MCF 10A (cell line): Measurements from ENCODE around the gene TMEM74B. TPM values are rescaled to one million over a fixed set of nuclear protein-coding genes. Genes with fewer than 3 reads are reported as not detected.
A peak's percentile ranks its signal among the peaks of the same experiment; 100 is the strongest.

Source experiments
- Bru-seq: library from RNA; stranded (reverse); fragments of 400-500 nt; gene quantifications from one replicate; lab custom pipeline; 2021; lab: Mats Ljungman, UMichigan
- BruChase-seq, 2 experiments: library from RNA; stranded (reverse); fragments of 400-500 nt; gene quantifications; one replicate each; lab custom pipeline; 2021; lab: Mats Ljungman, UMichigan
- BruUV-seq: library from RNA; stranded (reverse); fragments of 400-500 nt; replicated peaks from 2 replicates; lab custom pipeline; 2021; lab: Mats Ljungman, UMichigan
- CTCF ChIA-PET: fragments of 300-600 bp; sonication (Branson Sonifier 250); formaldehyde crosslinking; extraction: SDS; loops from one replicate; lab custom pipeline; 2021; ENCODE audit warnings: antibody characterized with exemption, inconsistent platforms; lab: Yijun Ruan, JAX
- POLR2A ChIA-PET: fragments of 300-600, 350-650 bp; sonication (Branson Sonifier 250); formaldehyde crosslinking; extraction: SDS; loops from one replicate; lab custom pipeline; 2020; ENCODE audit warnings: antibody characterized with exemption, inconsistent platforms; lab: Yijun Ruan, JAX
- DNase-seq: peaks from one replicate; pipeline ENCODE4 v3.0.0-alpha.2; 2018; ENCODE audit not compliant: unreplicated experiment
- H3K27ac Mint-ChIP-seq: one replicate; pipeline ENCODE4 v1.8.0; 2022; ENCODE audit warnings: mild to moderate bottlenecking, low read depth, mixed read lengths; ENCODE audit not compliant: unreplicated experiment
- H3K27me3 Mint-ChIP-seq: one replicate; pipeline ENCODE4 v1.8.0; 2022; ENCODE audit warnings: mixed read lengths; ENCODE audit not compliant: insufficient read depth, unreplicated experiment
- H3K36me3 Mint-ChIP-seq: one replicate; pipeline ENCODE4 v1.8.0; 2022; ENCODE audit warnings: mild to moderate bottlenecking, moderate library complexity, mixed read lengths; ENCODE audit not compliant: insufficient read depth, unreplicated experiment
- H3K4me1 Mint-ChIP-seq: one replicate; pipeline ENCODE4 v1.8.0; 2022; ENCODE audit warnings: mixed read lengths; ENCODE audit not compliant: insufficient read depth, unreplicated experiment
- H3K4me3 Mint-ChIP-seq: one replicate; pipeline ENCODE4 v1.8.0; 2022; ENCODE audit warnings: mild to moderate bottlenecking, moderate library complexity, mixed read lengths; ENCODE audit not compliant: unreplicated experiment
- H3K9me3 Mint-ChIP-seq: one replicate; pipeline ENCODE4 v1.8.0; 2022; ENCODE audit warnings: mixed read lengths; ENCODE audit not compliant: unreplicated experiment
- intact Hi-C: fragments of 100-400 bp; cut with micrococcal nuclease; formaldehyde crosslinking; loops from 2 replicates; pipeline ENCODE4 v1.14.1; 2022
- long read RNA-seq: library from polyadenylated mRNA; stranded (forward); transcript quantifications from one replicate; pipeline ENCODE4 v2.0.0, GENCODE V29; 2022
- total RNA-seq: library from RNA; stranded (reverse); gene quantifications from 2 replicates; pipeline ENCODE4 v1.2.3, GENCODE V29; 2022
- TF ChIP-seq, protein P1 (sequence below): fragments of 200-600 bp; IDR thresholded peaks from one replicate; pipeline ENCODE4 v1.8.0; 2022; ENCODE audit warnings: antibody characterized with exemption, mild to moderate bottlenecking; ENCODE audit not compliant: unreplicated experiment

Gene TMEM74B
- not detected in 2 replicates for total RNA-seq
- not detected for Bru-seq, nascent RNA
- BruChase-seq, experiment 1, labeled RNA remaining after a 6-hour chase, result percentile 26 among the genes with signal in this experiment
- BruChase-seq, experiment 2, labeled RNA remaining after a 2-hour chase, result not detected
- long read RNA-seq, result 0 reads

DNA sequence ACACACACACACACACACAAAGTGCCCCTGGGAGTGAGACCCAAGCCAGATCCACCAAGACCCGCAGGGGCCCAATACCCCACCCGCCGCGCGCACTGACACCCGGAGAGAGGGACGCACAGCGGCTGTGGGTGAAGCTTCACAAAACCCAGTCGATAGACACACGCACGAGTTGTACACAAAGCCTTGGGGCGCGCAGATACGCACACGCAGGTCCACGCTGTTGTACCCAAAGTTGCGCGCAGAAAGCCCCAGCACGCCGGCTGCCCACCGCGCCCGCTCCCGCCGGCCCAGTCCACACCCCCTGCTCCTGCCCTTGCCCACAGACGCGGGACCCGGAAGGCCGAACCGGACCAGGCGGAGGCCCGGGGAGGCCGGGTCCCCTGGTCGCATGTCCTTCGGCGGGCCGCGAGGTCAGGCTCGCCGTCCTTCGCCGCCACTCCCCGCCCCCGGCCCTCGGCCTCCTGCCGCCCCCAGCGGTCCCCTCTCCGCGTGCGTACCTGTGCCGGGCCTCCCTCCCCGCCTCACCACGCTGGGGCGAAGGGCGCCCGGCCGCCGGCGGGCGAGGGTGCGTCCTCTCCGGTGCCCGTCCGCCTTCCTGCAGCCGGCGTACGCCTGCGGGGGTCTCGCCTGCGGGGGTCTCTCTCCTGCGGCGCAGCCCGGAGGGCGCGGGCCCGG, at the start of gene TMEM74B:
TMEM74B (minus strand) TSS at position 344 of the 678 bp plus-strand sequence. CDS start 1,180 bp downstream, outside the sequence.
- Mint-ChIP-seq H3K4me1 (no peaks in the 10 kb centered on the region), H3K36me3 (no peaks in the 10 kb centered on the region), H3K4me3 (peak within 1 kb of the TSS; percentile 48), H3K9me3 (no peaks in the 10 kb centered on the region), H3K27me3 (peaks cover 28% of the 10 kb centered on the region), H3K27ac (no peak within 1 kb of the TSS)
- intact Hi-C loops, result no loop called here
- TF ChIP-seq, protein P1, sequence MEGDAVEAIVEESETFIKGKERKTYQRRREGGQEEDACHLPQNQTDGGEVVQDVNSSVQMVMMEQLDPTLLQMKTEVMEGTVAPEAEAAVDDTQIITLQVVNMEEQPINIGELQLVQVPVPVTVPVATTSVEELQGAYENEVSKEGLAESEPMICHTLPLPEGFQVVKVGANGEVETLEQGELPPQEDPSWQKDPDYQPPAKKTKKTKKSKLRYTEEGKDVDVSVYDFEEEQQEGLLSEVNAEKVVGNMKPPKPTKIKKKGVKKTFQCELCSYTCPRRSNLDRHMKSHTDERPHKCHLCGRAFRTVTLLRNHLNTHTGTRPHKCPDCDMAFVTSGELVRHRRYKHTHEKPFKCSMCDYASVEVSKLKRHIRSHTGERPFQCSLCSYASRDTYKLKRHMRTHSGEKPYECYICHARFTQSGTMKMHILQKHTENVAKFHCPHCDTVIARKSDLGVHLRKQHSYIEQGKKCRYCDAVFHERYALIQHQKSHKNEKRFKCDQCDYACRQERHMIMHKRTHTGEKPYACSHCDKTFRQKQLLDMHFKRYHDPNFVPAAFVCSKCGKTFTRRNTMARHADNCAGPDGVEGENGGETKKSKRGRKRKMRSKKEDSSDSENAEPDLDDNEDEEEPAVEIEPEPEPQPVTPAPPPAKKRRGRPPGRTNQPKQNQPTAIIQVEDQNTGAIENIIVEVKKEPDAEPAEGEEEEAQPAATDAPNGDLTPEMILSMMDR, result no peak
- ChIA-PET CTCF (interaction anchor here (0.6 to 1.5 kb wide), 8 partner anchors 9 to 918 kb away, joined by 3 to 8 read pairs (median 3); no protein-coding TSS in a partner anchor), POLR2A (interaction anchor here (0.6 to 2.6 kb wide), 3 partner anchors 24 to 81 kb away, joined by 3 to 10 read pairs (median 5); no protein-coding TSS in a partner anchor)
- DNase-seq, result no peak
- BruUV-seq, result no TSS peak

DNA sequence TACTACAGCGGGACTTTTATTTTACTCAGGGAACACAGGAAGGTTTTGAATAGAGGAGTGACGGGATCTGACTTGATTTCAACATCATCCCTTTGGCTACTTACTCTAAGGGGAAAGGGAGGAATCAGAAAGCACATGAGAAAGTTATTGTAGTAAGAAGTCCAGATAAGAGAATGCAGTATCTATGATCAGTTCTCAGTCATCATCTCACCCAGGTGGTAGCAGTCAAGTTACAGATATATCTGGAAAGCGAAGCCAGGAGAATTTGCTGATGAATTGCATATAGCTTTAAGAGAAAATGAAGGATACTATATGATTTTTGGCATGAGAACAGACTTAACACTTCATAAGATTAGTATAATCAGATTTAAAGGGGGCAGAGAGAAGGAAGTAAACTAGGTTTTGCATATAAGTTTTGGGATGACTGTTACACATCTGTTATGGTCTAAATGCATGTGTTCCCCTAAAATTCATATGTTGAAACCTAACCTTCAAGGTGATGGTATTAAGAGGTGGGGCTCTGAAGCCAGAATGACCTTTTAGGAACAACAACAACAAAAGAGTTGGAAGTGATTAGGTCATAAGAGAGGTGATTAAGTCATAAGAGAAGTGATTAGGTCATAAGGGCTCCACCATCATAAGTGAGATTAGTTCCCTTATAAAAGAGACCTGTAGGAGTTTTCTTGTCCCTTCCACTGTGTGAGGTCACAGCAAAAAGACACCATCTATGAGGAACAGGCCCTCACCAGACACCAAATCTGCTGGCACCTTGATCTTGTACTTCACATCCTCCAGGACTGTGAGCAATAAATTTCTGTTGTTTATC, 47.7 kb upstream of the TMEM74B start:
- no peak overlapping the region for H3K4me3 Mint-ChIP-seq
- no peaks in the 10 kb centered on the region for H3K4me1 Mint-ChIP-seq
- no peaks in the 10 kb centered on the region for H3K9me3 Mint-ChIP-seq
- BruUV-seq, result no TSS peak
- H3K27ac Mint-ChIP-seq, result no peak overlapping the region
- no peaks in the 10 kb centered on the region for H3K36me3 Mint-ChIP-seq
- ChIA-PET POLR2A (no interaction called here), CTCF (no interaction called here)
- H3K27me3 Mint-ChIP-seq, result peaks cover 46% of the 10 kb centered on the region
- TF ChIP-seq, protein P1, result no peak
- no peak for DNase-seq
- intact Hi-C loops, result no loop called here

DNA sequence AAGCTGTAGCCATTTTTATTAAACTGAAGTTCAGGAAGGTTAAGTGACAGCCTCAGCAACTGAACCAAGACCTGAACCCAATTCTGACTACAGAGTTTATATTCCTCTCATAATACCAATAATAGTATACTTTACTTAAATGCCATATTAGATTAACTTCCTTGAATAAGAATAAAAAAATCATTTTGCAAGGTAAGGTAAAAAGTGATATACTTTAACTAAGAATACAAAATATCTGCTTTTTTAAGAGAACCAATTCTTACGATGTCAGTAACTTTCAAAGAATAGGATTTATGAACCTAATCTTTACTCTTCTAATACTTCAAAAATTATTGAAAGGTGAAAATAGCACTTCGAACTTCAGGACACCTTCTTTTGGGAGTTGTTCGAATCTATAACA, 44.8 kb upstream of the TMEM74B start:
- POLR2A ChIA-PET, result interaction anchor here (0.7 to 1.4 kb wide), 2 partner anchors 19 to 122 kb away, joined by 3 read pairs; no protein-coding TSS in a partner anchor
- Mint-ChIP-seq H3K27ac (no peak overlapping the region), H3K27me3 (peaks cover 27% of the 10 kb centered on the region), H3K4me3 (no peak overlapping the region), H3K9me3 (no peaks in the 10 kb centered on the region), H3K4me1 (no peaks in the 10 kb centered on the region), H3K36me3 (no peaks in the 10 kb centered on the region)
- TF ChIP-seq, protein P1, result no peak
- BruUV-seq, result no TSS peak
- CTCF ChIA-PET, result interaction anchor here (0.7 to 2.8 kb wide), 3 partner anchors 16 to 1624 kb away, joined by 3 to 13 read pairs (median 4); no protein-coding TSS in a partner anchor
- intact Hi-C loops, result no loop called here
- no peak for DNase-seq
